Stimulated activated CD4-positive, alpha-beta T cell treated with anti-CD3 and anti-CD28 coated beads, Interleukin-12 subunit alpha, Interleukin-12 subunit beta, amount 100 ng/mL, for 24 hours (primary cell): Measurements from ENCODE around the gene S100A13.

Experiments
- DNase-seq, 2 experiments: peaks; one replicate each; pipeline ENCODE4 v3.0.0-alpha.2; 2020; ENCODE audit warnings: low read depth in 2 of 2

S100A13 gene

DNA sequence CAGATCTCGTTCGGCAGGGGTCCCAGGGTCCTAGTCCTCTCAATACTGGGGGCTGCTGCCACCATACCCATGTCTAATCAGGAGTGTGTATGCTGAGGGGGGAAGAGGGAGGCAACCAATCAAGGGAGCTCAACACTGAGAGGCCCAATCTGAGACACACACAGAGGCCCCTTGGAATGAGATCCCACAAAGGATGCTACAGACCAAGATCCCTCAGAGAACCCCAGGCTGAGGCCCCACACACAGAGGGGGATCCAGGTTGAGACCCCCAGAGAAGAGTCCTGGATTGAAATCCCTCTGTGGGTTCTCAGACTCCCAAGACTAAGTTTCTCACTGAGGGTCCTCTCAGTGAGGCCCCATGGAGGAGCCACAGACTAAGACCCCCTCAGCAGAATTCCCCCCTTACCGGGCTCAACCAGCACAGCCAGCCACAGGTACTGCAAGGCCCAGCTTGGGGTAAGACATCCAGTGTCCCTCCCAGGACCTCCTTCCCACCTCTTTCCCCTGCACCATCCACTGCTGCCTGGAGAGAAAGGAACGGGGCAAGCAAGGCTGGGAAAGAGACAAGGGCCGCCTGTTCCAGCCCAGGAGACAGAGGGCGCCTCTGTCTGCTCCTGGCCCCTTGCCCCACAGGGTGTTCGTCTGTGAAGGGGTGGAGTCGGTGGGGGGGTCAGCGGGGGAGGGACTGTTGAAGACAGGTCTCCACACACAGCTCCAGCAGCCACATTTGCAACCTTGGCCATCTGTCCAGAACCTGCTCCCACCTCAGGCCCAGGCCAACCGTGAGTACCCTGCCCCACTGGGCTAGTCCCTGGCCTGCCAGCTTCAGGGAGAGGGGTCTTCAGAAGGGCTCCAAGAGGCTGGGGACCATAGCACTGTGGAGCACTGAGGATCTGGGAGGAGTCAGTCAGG is 666 bp upstream of the S100A13 start, which contains the start of gene S100A1:
S100A1 (plus strand) TSS at position 720 of the 912 bp plus-strand sequence. CDS start 2,088 bp downstream, outside the sequence.
- no peak for DNase-seq

DNA sequence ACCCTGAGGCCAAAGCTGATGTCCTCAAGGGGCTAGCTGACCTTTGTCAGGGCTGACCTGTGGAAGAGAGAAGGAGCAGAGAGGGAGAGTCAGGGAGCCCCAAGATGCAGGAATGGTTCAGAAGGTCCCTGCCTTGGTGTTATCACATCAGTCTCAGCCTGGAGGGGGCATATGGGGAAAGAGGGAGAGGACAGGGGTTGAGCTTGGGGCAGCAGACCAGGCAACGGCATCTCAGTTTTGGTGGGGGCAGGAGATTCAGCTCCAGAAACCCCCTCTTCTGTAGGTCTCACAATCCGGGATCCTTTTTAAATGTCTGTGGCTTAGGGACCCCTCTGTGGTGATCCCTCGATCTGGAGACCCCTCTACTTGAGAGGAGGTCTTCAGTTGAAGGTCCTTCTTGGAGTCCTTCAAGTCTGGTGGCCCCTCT is 815 bp downstream of the S100A13 start:
- DNase-seq: no peak

DNA sequence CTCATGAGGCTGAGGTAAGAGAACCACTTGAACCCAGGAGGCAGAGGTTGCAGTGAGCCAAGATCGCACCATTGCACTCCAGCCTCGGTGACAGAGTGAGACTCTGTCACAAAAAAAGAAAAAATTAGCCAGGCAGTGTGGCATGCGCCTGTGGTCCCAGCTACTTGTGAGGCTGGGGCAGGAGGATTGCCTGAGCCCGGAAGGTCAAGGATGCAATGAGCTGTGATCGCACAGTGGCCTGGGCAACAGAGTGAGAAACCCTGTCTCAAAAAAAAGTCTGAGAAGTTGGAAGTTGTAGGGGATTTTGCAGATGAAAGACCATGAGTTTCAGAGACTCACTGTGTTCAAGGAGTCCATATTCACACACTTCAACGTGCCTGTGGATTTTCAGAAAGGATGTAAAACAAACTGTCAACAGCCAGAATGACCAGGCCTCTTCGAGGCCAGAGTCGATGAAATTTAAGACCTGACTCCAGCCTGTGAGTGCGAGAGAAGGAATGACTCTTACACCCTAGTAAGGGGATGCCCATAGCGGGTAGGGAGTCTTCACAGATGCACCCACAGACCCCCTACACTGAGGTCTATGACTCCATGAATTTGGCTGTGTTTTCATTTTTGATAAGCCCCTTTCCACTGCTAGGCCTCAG is 2.2 kb downstream of the S100A13 start:
- DNase-seq: no peak

DNA sequence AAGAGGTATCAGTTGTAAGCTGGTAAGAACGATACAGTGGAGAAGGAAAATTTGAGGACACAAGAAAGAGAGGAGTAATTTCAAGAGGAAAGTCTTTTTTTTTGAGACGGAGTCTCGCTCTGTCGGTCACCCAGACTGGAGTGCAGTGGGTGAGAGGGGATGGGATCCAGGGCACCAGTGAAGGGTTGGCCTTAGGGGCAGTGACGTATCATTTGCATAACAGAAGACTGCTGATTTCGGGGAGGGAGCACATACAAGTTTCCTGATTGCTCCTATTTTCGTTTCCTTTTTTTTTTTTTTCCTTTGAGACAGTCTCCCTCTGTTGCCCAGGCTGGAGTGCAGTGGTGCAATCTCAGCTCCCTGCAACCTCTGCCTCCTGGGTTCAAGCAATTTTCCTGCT is 4.2 kb downstream of the S100A13 start:
- no peak for DNase-seq

DNA sequence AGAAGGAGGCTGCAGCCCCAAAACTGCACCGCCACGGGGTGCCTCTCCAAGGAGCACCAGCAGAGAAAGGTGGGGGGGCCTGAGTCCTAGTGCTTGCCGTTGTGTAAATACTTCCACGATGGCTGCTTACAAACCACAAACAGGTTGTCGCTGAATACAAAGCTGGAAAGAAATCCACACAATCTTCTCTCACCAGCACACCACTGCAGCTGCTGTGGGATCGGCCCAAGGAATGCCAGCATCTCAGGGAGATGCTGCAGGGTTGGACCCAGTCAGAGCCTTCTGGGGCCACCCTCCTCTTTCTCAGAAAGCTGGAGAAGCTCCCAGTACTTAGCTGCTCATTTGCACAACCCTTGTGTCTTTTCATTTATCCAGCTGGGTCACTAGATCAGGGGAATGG is 8.1 kb downstream of the S100A13 start:
- no peak for DNase-seq

DNA sequence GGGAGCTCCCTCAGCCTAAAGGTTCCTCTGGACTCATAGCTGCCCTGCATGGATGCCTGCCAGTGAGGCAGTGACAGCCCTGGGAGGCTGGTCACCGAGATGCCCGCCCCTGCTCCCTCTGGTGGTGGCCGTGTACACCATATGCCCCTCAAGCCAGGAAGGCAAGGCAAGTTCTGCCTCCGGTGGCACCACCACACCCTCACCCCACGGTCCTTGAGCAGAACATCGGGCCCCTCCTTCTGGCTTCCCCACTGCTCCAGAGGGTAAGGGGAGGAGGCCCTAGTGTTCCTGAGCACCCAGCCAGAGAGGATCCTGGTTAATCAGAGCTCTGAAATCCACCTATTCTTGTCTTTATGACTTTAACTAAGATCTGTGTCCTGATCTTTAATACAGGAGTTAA is 9.6 kb downstream of the S100A13 start:
- no peak for DNase-seq

DNA sequence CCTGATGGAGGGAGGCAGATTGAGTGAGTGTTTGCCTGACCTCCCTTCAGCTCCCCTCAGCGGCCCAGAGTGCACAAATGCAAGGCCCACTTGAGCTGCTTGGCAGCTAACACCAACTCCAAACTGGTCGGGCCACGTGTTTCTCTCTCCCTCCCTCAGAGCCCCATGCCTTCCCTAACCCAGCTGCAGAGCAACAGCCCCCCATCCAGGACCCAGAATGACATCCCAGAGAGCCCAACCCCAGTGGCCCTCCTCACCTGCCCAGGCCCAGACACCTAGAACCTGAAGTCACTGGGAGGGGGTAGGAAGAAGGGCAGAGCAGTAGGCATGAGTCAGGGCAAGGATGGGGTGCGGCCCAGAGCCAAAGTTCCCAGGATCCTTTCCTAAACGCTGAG is 10.4 kb downstream of the S100A13 start:
- DNase-seq: no peak

DNA sequence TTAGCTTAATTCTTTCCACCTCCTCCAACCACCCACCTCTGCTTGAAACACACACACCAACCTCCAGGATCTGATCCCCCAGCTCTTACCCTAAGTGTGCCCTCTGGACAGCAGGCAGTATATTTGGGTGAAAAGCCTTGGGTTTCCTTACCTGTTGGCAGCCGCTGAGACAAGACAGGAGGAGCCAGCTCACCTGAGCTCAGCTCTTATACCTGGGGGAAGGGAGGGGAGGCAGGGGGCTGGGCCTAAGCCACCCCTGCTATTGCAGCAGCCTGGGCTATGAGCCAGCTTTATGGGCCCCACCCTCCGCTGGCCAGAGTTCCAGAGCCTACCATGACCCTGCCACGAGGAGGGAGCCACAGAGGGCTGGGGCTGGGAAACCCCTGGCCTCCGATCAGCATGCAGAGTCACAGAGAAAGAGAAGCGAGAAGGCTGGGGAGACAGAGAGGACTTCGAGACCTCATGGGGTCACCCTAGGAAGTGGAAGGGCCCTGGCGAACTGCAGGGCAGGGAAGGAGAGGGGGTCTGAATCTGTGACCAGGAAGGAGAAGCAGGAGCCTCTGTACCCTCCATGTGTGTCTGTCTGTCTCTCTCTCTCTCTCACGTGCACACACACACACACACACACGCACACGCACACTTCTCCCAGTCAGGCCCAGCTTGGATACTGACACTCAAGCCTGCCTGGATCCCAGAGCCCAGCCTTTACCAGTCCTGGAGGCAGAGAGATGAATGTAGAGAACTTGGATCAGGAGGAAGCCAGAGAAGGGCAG is 11.0 kb downstream of the S100A13 start, which contains the start of gene S100A14:
S100A14 (minus strand) TSS at position 182 of the 773 bp plus-strand sequence. CDS start 467 bp downstream, outside the sequence.
- no peak for DNase-seq

DNA sequence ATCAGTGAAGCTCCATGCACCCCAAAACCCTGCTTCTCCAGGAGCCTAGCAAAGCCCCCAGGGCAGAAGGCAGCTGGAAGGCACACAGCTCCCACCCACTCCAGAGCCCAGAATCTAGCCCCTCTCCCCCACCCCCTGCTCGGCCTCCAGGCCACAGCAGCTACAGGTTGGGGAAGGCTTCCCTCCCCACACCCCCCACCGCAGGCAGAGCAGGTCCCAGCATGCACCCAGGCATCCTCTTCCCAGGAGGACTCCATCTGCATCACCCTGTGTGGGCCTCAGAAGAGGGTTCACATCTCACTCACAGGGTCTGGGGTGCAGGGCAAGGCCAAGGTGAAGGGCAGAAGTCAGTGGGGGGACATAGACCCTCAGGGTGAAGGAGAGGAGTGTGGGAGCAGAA is 11.9 kb downstream of the S100A13 start:
- no peak for DNase-seq

DNA sequence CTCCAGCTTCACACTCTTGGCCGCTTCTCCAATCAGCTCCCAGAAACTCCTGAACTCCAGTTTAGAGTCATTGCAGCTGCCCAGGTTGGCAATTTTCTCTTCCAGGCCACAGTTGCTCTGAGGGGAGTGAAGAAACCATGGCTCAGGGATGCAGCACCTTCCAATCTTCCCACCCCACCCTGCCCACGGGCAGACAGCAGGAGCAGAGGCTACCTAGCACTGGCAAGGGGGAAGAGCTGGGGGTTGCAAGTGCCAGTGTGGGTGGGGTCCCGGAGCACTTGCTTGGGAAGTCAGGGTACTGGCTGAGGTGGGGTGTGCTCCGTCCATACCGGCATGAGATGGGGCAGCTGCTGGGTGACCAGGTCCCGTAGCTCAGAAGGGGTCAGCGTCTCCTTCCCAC is 12.4 kb downstream of the S100A13 start:
- DNase-seq: no peak

DNA sequence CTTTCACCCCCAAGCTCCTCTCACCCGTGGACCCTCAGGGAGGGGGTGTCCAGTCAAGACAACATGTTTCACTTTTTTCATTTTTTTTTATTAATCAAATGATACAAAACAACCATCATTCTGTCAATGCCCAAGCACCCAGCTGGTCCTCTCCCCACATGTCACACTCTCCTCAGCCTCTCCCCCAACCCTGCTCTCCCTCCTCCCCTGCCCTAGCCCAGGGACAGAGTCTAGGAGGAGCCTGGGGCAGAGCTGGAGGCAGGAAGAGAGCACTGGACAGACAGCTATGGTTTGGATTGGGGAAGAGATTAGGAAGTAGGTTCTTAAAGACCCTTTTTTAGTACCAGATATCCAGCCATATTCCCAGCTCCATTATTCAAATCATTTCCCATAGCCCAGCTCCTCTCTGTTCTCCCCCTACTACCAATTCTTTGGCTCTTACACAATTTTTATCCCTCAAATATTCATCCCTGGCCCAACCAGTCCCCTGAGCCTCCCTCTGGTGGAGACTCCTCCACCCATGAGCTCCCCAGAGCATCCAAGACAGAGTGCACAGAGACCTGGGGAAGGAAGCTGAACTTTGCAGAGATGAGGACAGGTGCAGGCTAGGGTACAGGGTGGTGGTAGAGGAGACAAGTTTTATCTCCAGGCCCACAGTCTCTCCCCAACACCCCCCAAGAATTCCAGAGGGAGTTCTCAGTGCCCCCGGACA is 13.0 kb downstream of the S100A13 start:
- no peak for DNase-seq

DNA sequence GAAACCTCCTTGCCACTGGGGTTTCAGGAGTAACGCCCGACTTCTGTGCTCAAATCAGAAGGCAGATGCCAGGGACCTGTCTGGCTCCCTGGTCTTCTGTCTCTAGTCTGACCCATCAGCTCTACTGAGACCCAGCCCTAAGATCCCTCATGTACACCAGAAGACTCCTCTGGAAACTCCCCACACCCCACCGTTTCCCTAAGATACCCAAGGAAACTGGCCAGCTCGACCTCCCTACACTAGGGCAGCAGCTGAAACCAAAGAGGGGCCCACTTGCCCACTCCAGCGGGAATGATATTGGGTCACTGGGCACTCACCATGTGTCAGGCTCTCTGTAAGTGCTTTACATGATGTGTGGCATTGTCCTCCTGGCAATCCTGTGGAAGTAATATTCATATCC is 13.9 kb downstream of the S100A13 start:
- no peak for DNase-seq

DNA sequence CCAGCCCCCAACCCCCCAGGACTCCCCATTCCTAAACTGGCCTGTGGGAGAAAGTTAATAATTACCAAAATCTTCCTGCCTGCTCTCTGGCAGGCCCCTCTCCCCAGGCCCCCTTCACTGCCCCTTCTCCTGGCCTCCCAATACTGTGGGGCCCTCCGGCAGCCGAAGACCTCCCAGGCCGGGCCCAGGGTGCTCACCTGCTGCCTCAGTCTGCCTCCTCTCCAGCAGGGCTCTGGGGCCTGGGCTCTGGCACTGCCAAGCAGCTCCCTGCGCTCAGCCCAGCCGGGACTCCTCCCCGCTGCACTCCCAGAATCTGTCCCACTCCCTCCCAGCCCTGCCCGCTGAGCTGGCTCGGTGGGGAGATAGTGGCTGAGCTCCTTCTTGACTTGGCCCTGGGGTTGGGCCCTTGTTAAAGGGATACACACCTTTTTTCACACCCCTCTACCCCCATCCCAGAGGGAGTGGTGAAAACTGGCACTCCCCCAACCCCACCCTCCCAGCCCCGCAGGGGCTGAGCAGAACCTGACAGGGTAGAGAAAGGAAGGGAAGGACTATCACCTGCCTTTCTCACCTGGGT is 14.5 kb downstream of the S100A13 start, which contains the start of gene S100A16:
S100A16 (minus strand) TSS at position 383 of the 577 bp plus-strand sequence. CDS start 4,986 bp downstream, outside the sequence.
- no peak for DNase-seq

DNA sequence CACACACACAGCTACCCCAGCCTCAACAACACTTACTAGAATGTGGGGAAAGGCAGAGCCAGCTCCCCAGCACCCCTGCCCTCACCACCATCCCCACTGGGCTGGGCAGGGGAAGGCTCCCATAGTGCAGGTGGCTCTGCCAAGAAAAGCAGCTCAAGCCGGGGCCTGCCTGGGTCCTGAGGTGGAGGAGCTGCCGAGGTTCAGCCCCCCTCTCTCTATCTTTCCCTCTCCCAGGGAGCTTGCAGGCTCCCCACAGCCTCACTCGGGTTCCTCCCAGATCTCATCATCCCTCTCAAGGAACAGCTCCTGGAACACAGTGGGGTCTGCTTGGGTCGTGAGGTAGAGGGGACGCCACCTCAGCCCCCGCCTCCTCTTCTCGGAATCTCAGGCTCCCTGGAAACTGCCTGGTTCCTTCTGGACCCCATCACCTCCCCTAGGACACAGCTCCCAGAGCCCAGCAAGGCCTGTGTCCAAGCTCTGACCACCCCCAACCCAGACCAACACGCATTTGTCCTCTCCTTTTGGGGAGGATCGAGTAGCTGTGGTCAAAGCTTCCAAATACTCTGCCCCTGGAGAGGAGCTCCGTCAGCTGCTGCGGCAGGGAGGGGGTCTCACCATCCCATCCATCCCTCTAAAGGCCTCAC is 15.1 kb downstream of the S100A13 start:
- DNase-seq: no peak

DNA sequence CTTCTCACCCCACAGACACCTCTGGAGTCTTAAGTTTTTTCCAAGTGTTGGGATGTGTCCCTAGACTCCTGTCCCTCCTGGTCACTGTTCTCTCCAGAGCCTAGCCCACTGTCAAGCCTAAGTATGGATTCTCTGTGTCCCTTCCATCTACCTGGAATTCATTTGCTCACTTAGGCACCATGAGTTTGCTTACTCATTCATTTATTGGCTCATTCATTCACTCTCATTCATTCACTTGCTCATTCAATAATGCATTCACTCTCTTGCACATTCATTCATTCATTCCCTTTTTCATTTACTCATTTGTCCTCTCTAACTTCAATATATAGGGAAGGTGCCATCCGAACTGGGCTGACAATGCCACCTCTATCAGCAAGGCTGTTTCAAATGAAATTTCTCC is 15.9 kb downstream of the S100A13 start:
- DNase-seq: no peak

DNA sequence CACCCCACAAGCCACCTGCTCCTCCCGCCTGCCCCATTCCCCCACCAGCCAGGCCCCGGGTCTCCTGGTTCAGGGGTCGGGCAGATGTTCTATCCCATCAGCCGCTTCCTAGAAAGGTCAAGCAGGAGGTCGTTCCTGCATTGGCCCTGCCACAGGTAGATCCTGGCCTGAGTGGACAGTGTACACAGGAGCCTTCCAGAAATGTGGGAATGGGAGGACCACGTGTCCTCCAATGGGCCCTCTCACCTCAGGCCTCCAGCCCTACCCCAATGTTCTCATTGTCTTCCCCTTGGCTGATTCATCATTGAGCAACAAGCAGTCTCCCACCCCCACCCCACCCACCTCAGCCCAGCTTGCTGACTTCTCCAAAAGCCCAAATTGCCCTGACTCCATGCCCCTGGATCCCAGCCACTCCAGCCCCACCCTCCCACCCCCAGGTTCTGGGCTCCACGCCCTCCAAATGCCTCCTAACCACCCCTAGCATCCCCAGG is 16.4 kb downstream of the S100A13 start:
- DNase-seq: no peak

DNA sequence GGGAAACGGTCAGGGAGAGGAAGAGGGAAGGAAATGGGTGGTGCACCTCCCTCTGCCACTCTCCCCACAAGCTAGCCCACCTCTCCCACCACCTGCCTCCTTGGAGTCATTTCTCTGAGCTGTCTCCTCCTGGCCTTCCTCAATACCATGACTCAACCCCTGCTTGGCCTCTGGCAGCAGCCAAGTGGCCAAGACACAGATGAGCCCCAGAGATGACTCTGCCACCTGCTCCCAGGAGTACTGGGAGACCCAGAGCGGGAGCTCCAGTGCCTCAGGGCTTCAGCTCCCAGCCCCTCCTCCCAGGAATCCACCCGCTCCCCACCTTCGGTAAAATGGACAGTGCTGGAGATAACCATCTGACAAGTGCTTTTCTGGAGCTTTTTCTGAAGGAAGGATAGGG is 17.0 kb downstream of the S100A13 start:
- DNase-seq: no peak

DNA sequence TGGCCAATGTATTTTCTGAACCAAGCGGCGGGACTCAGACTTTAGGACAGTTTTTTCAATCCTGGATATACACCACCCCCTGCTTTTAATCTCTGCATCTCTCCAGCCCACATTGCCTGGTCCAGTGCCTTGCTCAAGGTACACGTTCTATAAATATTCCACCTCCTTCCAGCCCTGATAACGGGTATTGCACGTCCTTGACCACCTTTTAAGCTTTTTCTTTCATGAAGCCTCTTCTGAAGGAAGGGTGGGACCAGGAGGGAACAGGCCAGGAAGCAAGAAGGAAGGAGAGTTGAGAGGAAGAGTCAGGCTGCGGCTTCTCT is 17.8 kb downstream of the S100A13 start:
- no peak for DNase-seq

DNA sequence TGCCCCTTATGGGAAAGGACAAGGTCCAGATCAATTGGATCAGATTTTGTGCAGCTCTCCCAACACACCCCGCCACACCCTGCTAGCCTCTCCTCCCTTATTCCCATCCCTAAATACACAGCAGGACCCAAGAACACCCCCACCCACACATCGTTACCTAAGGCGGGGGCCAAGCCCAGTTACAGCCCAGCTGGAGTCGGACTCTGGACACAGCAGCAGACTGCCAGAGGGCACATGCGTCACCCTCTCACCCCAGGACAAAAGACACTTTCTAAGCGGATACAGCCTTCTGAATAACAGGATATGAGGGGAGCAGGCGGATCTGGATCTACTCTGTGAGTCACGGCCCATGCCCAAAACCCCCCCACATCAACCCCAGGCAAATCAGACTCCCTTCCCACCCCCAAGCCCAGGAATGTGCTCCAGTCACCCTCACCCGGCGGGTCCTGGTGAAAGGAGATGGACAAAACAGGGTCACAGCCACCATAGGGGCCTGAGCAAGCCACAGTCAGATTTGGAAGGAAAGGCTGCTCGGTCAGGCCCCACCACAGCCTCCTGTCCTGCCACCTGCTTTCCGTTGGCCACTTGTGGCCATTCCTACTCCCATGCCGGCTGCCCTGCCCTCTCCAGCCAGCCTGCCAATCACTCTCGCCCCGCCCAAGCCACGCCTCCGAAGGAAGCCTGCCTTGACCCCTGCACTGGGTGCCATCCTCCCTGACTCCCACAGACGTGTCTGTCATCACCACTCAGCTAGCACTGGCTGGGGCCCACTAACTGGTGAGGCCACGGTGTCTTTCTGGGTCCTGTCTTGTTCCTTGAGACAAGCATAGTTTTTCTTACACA is 18.3 kb downstream of the S100A13 start:
- DNase-seq: no peak
